Measurements from ENCODE around the gene CTDP1. TPM values are rescaled to one million over a fixed set of nuclear protein-coding genes. Genes with fewer than 3 reads are reported as not detected.
A peak's percentile ranks its signal among the peaks of the same experiment; 100 is the strongest.

Gene CTDP1
- total RNA-seq, 1 donor from 2014 or later, result 23.9 TPM

DNA sequence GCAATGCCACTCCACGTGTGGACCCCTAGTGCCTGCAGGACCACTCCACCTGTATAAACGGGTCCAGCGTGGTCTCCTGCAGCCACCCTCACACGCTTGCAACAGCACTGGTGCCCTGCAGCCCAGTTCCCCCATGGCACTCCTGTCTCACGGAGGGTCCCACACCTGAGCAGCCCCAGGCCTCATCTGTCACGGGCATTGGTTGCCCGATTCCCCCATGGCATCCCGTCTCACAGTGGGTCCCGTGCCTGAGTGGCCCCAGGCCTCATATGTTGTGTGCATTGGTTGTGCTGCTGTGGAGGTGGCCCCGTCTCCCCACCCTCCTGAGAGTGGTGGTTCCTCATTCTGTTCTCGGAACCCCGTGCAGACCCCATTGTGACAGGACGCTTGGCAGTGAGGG is 43.4 kb downstream of the CTDP1 start:
- DNase-seq (ENCODE audit: low spot score, unreplicated experiment), result no peak
- no peaks in the 10 kb centered on the region for H3K4me1 Mint-ChIP-seq (ENCODE audit: low read depth)
- H3K9me3 Mint-ChIP-seq (ENCODE audit: low read depth), result no peaks in the 10 kb centered on the region
- H3K27ac Mint-ChIP-seq, result no peak overlapping the region
- H3K4me3 Mint-ChIP-seq (ENCODE audit: low read depth), result no peak overlapping the region
- peaks cover 39% of the 10 kb centered on the region for H3K36me3 Mint-ChIP-seq (ENCODE audit: insufficient read depth)
- no peaks in the 10 kb centered on the region for H3K27me3 Mint-ChIP-seq
- TF ChIP-seq, protein P1, sequence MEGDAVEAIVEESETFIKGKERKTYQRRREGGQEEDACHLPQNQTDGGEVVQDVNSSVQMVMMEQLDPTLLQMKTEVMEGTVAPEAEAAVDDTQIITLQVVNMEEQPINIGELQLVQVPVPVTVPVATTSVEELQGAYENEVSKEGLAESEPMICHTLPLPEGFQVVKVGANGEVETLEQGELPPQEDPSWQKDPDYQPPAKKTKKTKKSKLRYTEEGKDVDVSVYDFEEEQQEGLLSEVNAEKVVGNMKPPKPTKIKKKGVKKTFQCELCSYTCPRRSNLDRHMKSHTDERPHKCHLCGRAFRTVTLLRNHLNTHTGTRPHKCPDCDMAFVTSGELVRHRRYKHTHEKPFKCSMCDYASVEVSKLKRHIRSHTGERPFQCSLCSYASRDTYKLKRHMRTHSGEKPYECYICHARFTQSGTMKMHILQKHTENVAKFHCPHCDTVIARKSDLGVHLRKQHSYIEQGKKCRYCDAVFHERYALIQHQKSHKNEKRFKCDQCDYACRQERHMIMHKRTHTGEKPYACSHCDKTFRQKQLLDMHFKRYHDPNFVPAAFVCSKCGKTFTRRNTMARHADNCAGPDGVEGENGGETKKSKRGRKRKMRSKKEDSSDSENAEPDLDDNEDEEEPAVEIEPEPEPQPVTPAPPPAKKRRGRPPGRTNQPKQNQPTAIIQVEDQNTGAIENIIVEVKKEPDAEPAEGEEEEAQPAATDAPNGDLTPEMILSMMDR (IDR thresholded peaks at IDR 0.05; ENCODE audit: unreplicated experiment), result no peak

DNA sequence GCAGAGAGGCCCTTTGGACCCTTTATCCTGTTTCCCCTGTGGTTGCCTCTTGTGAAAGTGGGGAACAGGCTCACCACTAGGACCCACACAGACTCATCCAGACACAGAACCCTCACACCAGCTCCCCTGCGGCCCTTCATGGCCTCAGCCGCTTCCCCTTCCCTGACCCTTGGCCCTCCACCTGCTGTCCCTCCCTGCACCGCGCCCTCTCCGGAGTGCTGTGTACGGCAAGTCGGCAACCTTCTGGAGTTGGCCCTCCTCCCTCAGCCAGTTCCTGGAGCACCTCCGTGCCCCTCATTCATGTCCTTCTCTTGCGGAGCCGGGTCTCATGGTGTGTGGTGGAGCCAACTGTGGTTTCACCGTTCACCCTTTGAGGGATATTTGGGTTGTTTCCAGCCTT is 44.0 kb downstream of the CTDP1 start:
- DNase-seq (ENCODE audit: low spot score, unreplicated experiment), result no peak
- H3K36me3 Mint-ChIP-seq (ENCODE audit: insufficient read depth), result peaks cover 36% of the 10 kb centered on the region
- H3K4me1 Mint-ChIP-seq (ENCODE audit: low read depth), result no peaks in the 10 kb centered on the region
- H3K9me3 Mint-ChIP-seq (ENCODE audit: low read depth), result no peaks in the 10 kb centered on the region
- H3K27me3 Mint-ChIP-seq, result no peaks in the 10 kb centered on the region
- no peak overlapping the region for H3K4me3 Mint-ChIP-seq (ENCODE audit: low read depth)
- TF ChIP-seq, protein P1 (IDR thresholded peaks at IDR 0.05; ENCODE audit: unreplicated experiment), result no peak
- no peak overlapping the region for H3K27ac Mint-ChIP-seq

DNA sequence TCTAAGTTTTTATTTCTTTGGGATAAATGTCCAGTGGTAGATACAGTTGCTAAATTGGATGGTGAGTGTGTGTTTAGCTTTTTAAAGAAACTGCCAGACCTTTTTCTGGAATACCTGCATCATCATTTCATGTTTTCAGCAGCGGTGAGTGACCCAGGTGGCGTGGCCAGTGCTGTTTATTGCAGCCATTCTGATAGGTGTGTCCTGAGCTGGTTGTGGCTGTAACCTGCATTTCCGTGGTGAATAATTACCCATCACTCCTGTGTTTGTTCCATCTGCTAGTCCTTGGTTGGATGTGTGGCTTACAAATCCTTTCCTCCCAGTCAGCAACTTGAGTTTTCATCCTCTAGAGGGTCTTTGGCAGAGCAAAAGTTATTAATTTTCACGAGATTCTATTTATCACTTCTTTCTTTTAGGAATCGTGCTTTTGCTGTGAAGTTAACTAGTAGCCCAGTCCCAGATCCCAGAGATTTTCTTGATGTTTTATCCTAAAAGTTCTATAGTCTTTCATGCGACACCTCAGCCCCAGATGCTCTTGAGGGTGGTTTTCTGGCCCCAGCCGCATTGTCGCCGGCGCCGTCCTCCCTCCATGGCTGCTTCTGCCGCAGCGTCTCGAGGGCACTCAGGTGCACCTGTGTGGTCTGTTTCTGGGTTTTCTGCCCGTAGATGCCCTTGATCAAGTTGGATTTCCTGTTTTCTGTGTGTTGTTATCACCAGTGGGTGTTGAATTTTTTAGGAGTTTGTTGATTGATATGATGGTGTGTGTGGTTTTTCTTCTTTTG is 44.9 kb downstream of the CTDP1 start:
- Mint-ChIP-seq H3K9me3 (ENCODE audit: low read depth) (no peaks in the 10 kb centered on the region), H3K4me3 (ENCODE audit: low read depth) (no peak overlapping the region), H3K27me3 (no peaks in the 10 kb centered on the region), H3K27ac (no peak overlapping the region), H3K4me1 (ENCODE audit: low read depth) (no peaks in the 10 kb centered on the region), H3K36me3 (ENCODE audit: insufficient read depth) (peaks cover 30% of the 10 kb centered on the region)
- no peak for DNase-seq (ENCODE audit: low spot score, unreplicated experiment)
- TF ChIP-seq, protein P1 (IDR thresholded peaks at IDR 0.05; ENCODE audit: unreplicated experiment), result no peak

DNA sequence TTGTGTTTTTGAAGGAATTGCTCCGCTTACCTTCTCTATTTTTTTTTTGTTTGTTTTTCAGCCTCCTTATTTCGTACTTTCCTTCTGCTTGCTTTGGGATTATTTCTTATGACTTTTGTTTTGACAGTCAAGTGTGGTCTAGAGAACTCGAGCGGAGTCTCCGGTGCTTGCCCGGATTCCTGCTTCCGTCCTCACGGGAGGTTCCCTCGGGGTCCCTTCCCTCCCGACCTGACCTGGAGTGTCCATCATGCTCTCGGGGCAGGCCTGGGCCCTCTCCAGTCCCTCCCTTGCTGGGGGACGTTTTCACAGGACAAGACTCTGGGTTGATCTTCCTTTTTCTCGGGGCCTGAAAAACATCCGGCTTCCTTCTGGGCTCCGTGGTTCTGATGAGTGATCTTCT is 45.9 kb downstream of the CTDP1 start:
- Mint-ChIP-seq H3K4me3 (ENCODE audit: low read depth) (no peak overlapping the region), H3K4me1 (ENCODE audit: low read depth) (no peaks in the 10 kb centered on the region), H3K9me3 (ENCODE audit: low read depth) (no peaks in the 10 kb centered on the region), H3K27ac (no peak overlapping the region), H3K36me3 (ENCODE audit: insufficient read depth) (peaks cover 36% of the 10 kb centered on the region), H3K27me3 (no peaks in the 10 kb centered on the region)
- TF ChIP-seq, protein P1 (IDR thresholded peaks at IDR 0.05; ENCODE audit: unreplicated experiment), result no peak
- no peak for DNase-seq (ENCODE audit: low spot score, unreplicated experiment)

DNA sequence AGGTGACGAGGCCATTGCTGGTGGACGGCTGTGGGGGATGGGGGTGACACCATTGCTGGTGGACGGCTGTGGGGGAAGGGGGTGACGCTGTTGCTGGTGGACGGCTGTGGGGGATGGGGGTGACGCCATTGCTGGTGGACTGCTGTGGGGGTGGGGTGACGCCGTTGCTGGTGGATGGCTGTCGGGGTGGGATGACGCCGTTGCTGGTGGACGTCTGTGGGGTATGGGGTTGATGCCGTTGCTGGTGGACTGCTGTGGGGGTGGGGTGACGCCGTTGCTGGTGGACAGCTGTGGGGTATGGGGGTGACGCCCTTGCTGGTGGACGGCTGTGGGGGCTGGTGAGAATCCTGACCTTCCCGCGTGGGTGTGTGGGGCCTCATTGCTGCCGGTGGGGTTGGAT is 47.1 kb downstream of the CTDP1 start:
- H3K27me3 Mint-ChIP-seq, result no peaks in the 10 kb centered on the region
- DNase-seq (ENCODE audit: low spot score, unreplicated experiment), result no peak
- H3K9me3 Mint-ChIP-seq (ENCODE audit: low read depth), result peaks cover 1% of the 10 kb centered on the region
- peak overlapping the region; percentile 8 for H3K27ac Mint-ChIP-seq
- no peaks in the 10 kb centered on the region for H3K4me1 Mint-ChIP-seq (ENCODE audit: low read depth)
- H3K4me3 Mint-ChIP-seq (ENCODE audit: low read depth), result no peak overlapping the region
- peaks cover 43% of the 10 kb centered on the region for H3K36me3 Mint-ChIP-seq (ENCODE audit: insufficient read depth)
- TF ChIP-seq, protein P1 (IDR thresholded peaks at IDR 0.05; ENCODE audit: unreplicated experiment), result no peak

All from progenitor cell of endocrine pancreas (in vitro differentiated cells).